H1 (cell line): ENCODE results near the gene FLOT1.

Source experiments
- POLR2AphosphoS5 ChIP-seq: IDR thresholded peaks from 2 replicates; pipeline ENCODE4 v1.6.1; 2011; ENCODE audit warnings: low read depth, low read length
- SIRT6 ChIP-seq: IDR thresholded peaks from one replicate; pipeline ENCODE4 v1.7.1; 2012; ENCODE audit warnings: low read length, inconsistent platforms
- TF ChIP-seq, protein P1 (sequence below), 3 experiments: IDR thresholded peaks; 1 replicate in 2 of 3; 2 replicates in 1 of 3; pipeline versions ENCODE4 v1.5.1 to v1.6.1; 2011; ENCODE audit warnings: low read length in 3 of 3, mild to moderate bottlenecking in 3 of 3, inconsistent platforms in 2 of 3, low read depth in 1 of 3, moderate library complexity in 1 of 3; ENCODE audit not compliant: insufficient read depth in 1 of 3; ENCODE audit errors: control extremely low read depth in 1 of 3
- TF ChIP-seq, protein P2 (sequence below): IDR thresholded peaks from 2 replicates; pipeline ENCODE4 v1.6.1; 2011; ENCODE audit warnings: low read length, improper control_type of control experiment

DNA sequence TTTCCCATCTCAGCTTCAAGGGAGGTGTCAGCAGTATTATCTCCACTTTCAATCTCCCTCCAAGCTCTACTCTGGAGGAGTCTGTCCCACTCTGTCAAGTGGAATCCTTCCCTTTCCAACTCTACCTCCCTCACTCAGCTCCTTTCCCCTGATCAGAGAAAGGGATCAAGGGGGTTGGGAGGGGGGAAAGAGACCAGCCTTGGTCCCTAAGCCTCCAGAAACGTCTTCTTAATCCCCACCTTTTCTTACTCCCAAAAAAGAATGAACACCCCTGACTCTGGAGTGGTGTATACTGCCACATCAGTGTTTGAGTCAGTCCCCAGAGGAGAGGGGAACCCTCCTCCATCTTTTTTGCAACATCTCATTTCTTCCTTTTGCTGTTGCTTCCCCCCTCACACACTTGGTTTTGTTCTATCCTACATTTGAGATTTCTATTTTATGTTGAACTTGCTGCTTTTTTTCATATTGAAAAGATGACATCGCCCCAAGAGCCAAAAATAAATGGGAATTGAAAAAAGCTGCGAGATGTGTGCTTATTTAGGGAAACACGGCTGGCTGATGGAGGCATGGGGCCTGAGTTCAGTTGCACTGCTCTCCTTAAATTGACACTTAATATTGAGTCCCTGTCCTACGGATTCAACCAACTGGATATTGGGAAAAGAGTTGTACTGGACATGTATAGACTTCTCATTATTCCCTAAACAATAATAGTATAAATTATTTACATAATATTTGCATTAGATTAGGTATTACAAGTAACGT is 17.4 kb downstream of the FLOT1 start:
- TF ChIP-seq POLR2AphosphoS5: peak; percentile 92; the same call in 1 of the 2 replicates
- TF ChIP-seq, protein P1, sequence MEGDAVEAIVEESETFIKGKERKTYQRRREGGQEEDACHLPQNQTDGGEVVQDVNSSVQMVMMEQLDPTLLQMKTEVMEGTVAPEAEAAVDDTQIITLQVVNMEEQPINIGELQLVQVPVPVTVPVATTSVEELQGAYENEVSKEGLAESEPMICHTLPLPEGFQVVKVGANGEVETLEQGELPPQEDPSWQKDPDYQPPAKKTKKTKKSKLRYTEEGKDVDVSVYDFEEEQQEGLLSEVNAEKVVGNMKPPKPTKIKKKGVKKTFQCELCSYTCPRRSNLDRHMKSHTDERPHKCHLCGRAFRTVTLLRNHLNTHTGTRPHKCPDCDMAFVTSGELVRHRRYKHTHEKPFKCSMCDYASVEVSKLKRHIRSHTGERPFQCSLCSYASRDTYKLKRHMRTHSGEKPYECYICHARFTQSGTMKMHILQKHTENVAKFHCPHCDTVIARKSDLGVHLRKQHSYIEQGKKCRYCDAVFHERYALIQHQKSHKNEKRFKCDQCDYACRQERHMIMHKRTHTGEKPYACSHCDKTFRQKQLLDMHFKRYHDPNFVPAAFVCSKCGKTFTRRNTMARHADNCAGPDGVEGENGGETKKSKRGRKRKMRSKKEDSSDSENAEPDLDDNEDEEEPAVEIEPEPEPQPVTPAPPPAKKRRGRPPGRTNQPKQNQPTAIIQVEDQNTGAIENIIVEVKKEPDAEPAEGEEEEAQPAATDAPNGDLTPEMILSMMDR (IDR thresholded peaks at IDR 0.05; ENCODE audit: control extremely low read depth in 1 of 3, insufficient read depth in 1 of 3, low read depth in 1 of 3, low read length in 3 of 3): no peak
- TF ChIP-seq SIRT6: no peak
- TF ChIP-seq, protein P2, sequence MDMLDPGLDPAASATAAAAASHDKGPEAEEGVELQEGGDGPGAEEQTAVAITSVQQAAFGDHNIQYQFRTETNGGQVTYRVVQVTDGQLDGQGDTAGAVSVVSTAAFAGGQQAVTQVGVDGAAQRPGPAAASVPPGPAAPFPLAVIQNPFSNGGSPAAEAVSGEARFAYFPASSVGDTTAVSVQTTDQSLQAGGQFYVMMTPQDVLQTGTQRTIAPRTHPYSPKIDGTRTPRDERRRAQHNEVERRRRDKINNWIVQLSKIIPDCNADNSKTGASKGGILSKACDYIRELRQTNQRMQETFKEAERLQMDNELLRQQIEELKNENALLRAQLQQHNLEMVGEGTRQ: no peak
